NCI-H446 (cell line): ENCODE data around the gene PAPPA2.
A peak's percentile ranks its signal among the peaks of the same experiment; 100 is the strongest.

ENCODE experiments used
- DNase-seq, 2 experiments: peaks; one replicate each; lab custom pipeline; 2025; lab: John Stamatoyannopoulos, UW

PAPPA2 gene

GRCh38 chr1:176803042-176803441 lies 340.1 kb downstream of the PAPPA2 start:
- DNase-seq: no peak

- no peak for DNase-seq
These were observed 340.6 kb downstream of the PAPPA2 start for GRCh38 chr1:176803596-176803995.

GRCh38 chr1:176809292-176809691 lies 346.3 kb downstream of the PAPPA2 start:
- peak in 1 of 2 experiments; percentile 66 for DNase-seq

GRCh38 chr1:176811511-176812288 lies 348.7 kb downstream of the PAPPA2 start:
- DNase-seq: peak; percentile 43 to 93

GRCh38 chr1:176815621-176816020 lies 352.6 kb downstream of the PAPPA2 start:
- DNase-seq: no peak

GRCh38 chr1:176816232-176816631 lies 353.3 kb downstream of the PAPPA2 start:
- no peak for DNase-seq

GRCh38 chr1:176820391-176821031 lies 357.5 kb downstream of the PAPPA2 start:
- DNase-seq: peak in 1 of 2 experiments; percentile 58

GRCh38 chr1:176826265-176826664 lies 363.3 kb downstream of the PAPPA2 start:
- DNase-seq: peak in 1 of 2 experiments; percentile 61

- peak in 1 of 2 experiments; percentile 18 for DNase-seq
These were observed 366.3 kb downstream of the PAPPA2 start for GRCh38 chr1:176829261-176829660.

- no peak for DNase-seq
These were observed 368.2 kb downstream of the PAPPA2 start for GRCh38 chr1:176831150-176831549.

- no peak for DNase-seq
These were observed 374.7 kb downstream of the PAPPA2 start for GRCh38 chr1:176837708-176838107.

GRCh38 chr1:176838276-176838995 lies 375.5 kb downstream of the PAPPA2 start:
- no peak for DNase-seq

GRCh38 chr1:176839216-176839615 lies 376.2 kb downstream of the PAPPA2 start:
- DNase-seq: no peak

GRCh38 chr1:176841238-176841637 lies 378.3 kb downstream of the PAPPA2 start:
- DNase-seq: no peak

- DNase-seq: peak; percentile 49 to 87
These were observed 380.6 kb downstream of the PAPPA2 start for GRCh38 chr1:176843352-176844297.

- DNase-seq: peak in 1 of 2 experiments; percentile 85
These were observed 384.1 kb downstream of the PAPPA2 start for GRCh38 chr1:176847052-176847451.

GRCh38 chr1:176849281-176849680 lies 386.3 kb downstream of the PAPPA2 start:
- no peak for DNase-seq

GRCh38 chr1:176850871-176851270 lies 387.9 kb downstream of the PAPPA2 start:
- no peak for DNase-seq

- no peak for DNase-seq
These were observed 389.1 kb downstream of the PAPPA2 start for GRCh38 chr1:176852124-176852523.

GRCh38 chr1:176853503-176853902 lies 390.5 kb downstream of the PAPPA2 start:
- no peak for DNase-seq

GRCh38 chr1:176854121-176854520 lies 391.1 kb downstream of the PAPPA2 start:
- no peak for DNase-seq
